Suprapubic skin (tissue), 4 donors: ENCODE data around the gene HS3ST3B1. TPM values are rescaled to one million over a fixed set of nuclear protein-coding genes. Genes with fewer than 3 reads are reported as not detected.

Experiments used
- DNase-seq, 2 donors: peaks; one replicate each; pipeline ENCODE4 v3.0.0-alpha.2; 2019; ENCODE audit warnings: low spot score in 2 of 2
- H3K27ac ChIP-seq: fragments of 200-600 bp; sonication (generic); one replicate; pipeline ENCODE4 v1.5.1; 2019
- H3K27me3 ChIP-seq: fragments of 200-600 bp; sonication (generic); one replicate; pipeline ENCODE4 v1.5.1; 2019
- H3K36me3 ChIP-seq: fragments of 200-600 bp; sonication (generic); one replicate; pipeline ENCODE4 v1.5.1; 2019
- H3K4me1 ChIP-seq: fragments of 200-600 bp; sonication (generic); one replicate; pipeline ENCODE4 v1.5.1; 2019
- H3K4me3 ChIP-seq: fragments of 200-600 bp; sonication (generic); one replicate; pipeline ENCODE4 v1.5.1; 2019; ENCODE audit warnings: mild to moderate bottlenecking
- H3K9me3 ChIP-seq: fragments of 200-600 bp; sonication (generic); one replicate; pipeline ENCODE4 v1.5.1; 2019
- EP300 ChIP-seq: sonication (generic); formaldehyde crosslinking; IDR thresholded peaks from one replicate; pipeline ENCODE4 v1.6.1; 2017; ENCODE audit warnings: antibody characterized with exemption
- POLR2A ChIP-seq, 2 donors: fragments of 450-650 bp; IDR thresholded peaks; one replicate each; pipeline ENCODE4 v1.6.1; 2017; ENCODE audit warnings: antibody characterized with exemption in 2 of 2, mild to moderate bottlenecking in 2 of 2, moderate library complexity in 2 of 2
- POLR2AphosphoS5 ChIP-seq, 3 donors: sonication (generic); formaldehyde crosslinking; IDR thresholded peaks; one replicate each; pipeline ENCODE4 v1.6.1; 2017; ENCODE audit warnings: antibody characterized with exemption in 3 of 3
- WGBS: methylation state at CpG from one replicate; pipeline ENCODE4 v1.1.5; 2018; 5-methylcytosine and 5-hydroxymethylcytosine counted together
- total RNA-seq, 4 donors: library from RNA; depleted of rRNA; stranded (reverse); fragments of >200 nt; gene quantifications; one replicate each; pipeline ENCODE4 v1.1.0, GENCODE V29; 2016
- TF ChIP-seq, protein P1 (sequence below), 2 donors: fragments of 200-600 bp in 1 of 2; fragments of 450-650 bp in 1 of 2; sonication (generic) in 1 of 2; IDR thresholded peaks; one replicate each; pipeline ENCODE4 v1.5.1; 2016 to 2019; ENCODE audit warnings: antibody characterized with exemption in 2 of 2, mild to moderate bottlenecking in 1 of 2, moderate library complexity in 1 of 2

Gene HS3ST3B1
- 10 to 100 TPM in 3 of 4 donors, 1 to 10 TPM in 1; 7.3 to 21.2 (median 14.7) TPM for total RNA-seq

DNA sequence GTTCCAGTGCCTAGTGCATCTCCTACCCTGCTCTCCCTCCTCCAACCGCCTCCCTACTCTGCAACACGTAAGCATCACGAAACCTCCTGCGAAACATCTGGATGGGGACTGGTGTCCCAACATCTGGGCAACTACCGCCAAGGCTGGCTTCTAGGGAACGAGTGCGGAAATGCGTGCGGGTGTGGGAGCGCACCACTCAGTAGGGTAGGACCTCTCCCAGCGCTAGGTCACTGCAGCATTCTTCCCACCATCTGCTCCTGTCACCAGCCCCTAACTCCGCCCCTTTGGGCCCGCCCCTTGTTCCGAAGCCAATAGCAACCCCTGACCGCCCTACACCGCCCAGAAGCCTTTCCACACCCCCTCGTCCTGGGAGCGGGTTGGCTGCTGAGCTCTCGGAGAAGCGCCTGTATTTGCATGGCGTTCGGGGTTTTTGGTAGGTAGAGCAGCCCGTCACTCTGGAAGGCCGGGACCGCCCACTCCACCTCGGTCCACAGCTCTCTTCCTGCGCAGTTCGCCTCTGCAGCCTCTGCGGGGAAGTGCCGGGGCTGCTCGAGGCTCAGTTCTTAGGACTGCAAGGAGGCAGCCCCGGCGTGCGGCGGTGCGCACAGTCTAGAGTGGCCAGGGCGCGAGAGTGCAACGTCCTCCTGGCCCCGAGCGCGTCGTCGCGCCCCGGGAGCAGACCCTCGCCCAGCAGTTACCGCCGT is at the start of gene HS3ST3B1:
Gene HS3ST3B1 (plus strand): TSS at position 507 of the 704 bp plus-strand sequence. CDS start 438 bp downstream, outside the sequence.
- Histone ChIP-seq H3K4me1 (peaks cover 74% of the 10 kb centered on the region), H3K4me3 (peak within 1 kb of the TSS; percentile 79), H3K27ac (peak within 1 kb of the TSS; percentile 69), H3K9me3 (no peaks in the 10 kb centered on the region), H3K36me3 (no peaks in the 10 kb centered on the region), H3K27me3 (peaks cover 72% of the 10 kb centered on the region)
- WGBS = 3% methylated on average over 13 of the region's 49 CpGs
- TF ChIP-seq, protein P1, sequence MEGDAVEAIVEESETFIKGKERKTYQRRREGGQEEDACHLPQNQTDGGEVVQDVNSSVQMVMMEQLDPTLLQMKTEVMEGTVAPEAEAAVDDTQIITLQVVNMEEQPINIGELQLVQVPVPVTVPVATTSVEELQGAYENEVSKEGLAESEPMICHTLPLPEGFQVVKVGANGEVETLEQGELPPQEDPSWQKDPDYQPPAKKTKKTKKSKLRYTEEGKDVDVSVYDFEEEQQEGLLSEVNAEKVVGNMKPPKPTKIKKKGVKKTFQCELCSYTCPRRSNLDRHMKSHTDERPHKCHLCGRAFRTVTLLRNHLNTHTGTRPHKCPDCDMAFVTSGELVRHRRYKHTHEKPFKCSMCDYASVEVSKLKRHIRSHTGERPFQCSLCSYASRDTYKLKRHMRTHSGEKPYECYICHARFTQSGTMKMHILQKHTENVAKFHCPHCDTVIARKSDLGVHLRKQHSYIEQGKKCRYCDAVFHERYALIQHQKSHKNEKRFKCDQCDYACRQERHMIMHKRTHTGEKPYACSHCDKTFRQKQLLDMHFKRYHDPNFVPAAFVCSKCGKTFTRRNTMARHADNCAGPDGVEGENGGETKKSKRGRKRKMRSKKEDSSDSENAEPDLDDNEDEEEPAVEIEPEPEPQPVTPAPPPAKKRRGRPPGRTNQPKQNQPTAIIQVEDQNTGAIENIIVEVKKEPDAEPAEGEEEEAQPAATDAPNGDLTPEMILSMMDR (IDR thresholded peaks at IDR 0.05) = peak in 1 of 2 donors; percentile 18
- peak in 1 of 2 donors; percentile 65 for TF ChIP-seq POLR2A (IDR thresholded peaks at IDR 0.05)
- TF ChIP-seq EP300 = no peak
- TF ChIP-seq POLR2AphosphoS5 (IDR thresholded peaks at IDR 0.05) = peak in 1 of 3 donors; percentile 7
- DNase-seq = peak; percentile 99

DNA sequence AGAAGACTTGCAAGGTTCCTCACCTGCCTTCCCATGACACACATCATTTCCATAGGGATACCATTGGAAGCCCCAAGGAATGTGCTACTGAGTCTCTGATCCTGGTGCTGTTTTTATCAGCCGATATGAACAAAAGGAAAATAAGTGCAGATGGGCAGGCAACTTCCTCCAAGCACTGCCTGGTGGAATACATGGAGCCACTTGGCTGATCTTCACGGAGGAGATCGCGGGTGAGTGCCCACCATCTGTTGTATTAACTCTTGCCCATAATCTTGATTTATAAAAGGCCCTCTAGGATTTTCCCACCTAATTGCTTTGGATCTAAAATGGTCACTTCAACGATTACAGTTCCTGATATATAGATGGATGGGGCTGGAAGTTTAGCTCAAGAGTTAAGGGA is 39.5 kb upstream of the HS3ST3B1 start:
- 92% methylated on average over 5 of the region's 5 CpGs for WGBS
- no peaks in the 10 kb centered on the region for H3K9me3 ChIP-seq
- no peak overlapping the region for H3K4me3 ChIP-seq
- no peak for TF ChIP-seq POLR2A (IDR thresholded peaks at IDR 0.05)
- no peak for TF ChIP-seq POLR2AphosphoS5 (IDR thresholded peaks at IDR 0.05)
- no peak for TF ChIP-seq EP300
- TF ChIP-seq, protein P1 (IDR thresholded peaks at IDR 0.05) = no peak
- H3K27ac ChIP-seq = no peak overlapping the region
- DNase-seq = no peak
- H3K36me3 ChIP-seq = no peaks in the 10 kb centered on the region
- H3K4me1 ChIP-seq = no peaks in the 10 kb centered on the region
- no peaks in the 10 kb centered on the region for H3K27me3 ChIP-seq

DNA sequence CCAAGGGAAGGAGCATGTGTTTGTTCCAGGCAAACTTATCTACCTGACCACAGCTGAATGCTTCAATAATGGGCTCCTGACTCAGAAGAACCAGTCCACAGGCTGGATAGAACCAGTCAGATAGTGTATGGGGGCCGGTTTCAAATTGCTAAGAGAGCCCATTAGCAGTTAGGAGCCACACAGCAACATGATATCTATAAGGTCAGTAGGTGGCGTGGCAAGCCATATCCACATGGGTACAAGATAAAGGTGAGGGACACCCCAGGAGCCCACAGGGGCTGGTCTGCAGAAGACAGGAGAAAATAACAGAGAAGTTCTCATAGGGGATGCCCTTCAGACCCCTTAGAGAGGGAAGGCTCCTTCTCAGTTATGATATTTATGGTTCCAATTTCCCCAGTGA is 32.6 kb upstream of the HS3ST3B1 start:
- TF ChIP-seq, protein P1 (IDR thresholded peaks at IDR 0.05) = no peak
- TF ChIP-seq POLR2AphosphoS5 (IDR thresholded peaks at IDR 0.05) (no peak), POLR2A (IDR thresholded peaks at IDR 0.05) (no peak), EP300 (no peak)
- no peaks in the 10 kb centered on the region for H3K9me3 ChIP-seq
- no peaks in the 10 kb centered on the region for H3K27me3 ChIP-seq
- no peak overlapping the region for H3K27ac ChIP-seq
- no peaks in the 10 kb centered on the region for H3K36me3 ChIP-seq
- WGBS = 83% methylated on average over 2 of the region's 2 CpGs
- no peak for DNase-seq
- no peak overlapping the region for H3K4me3 ChIP-seq
- H3K4me1 ChIP-seq = no peaks in the 10 kb centered on the region

DNA sequence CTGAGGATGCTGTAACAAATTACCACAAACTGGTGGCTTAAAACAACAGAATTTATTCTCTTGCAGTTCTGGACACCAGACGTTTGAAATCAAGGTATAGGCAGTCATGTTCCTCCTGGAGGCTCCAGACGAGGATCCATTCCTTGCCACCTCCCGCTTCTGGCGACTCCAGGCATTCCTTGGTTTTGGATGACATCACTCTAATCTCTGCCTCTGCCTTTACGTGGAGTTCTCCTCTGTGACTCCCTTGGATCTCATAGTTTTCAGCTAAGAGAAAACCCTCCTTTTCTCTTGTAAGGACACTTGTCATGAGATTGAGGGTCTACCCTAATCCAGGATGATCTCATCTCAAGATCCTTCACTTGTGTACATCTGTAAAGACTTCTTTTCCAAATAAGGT is 31.4 kb upstream of the HS3ST3B1 start:
- Histone ChIP-seq H3K4me1 (no peaks in the 10 kb centered on the region), H3K27ac (no peak overlapping the region), H3K9me3 (peaks cover 4% of the 10 kb centered on the region), H3K27me3 (no peaks in the 10 kb centered on the region), H3K36me3 (no peaks in the 10 kb centered on the region), H3K4me3 (no peak overlapping the region)
- 56% methylated on average over 5 of the region's 5 CpGs for WGBS
- DNase-seq = no peak
- no peak for TF ChIP-seq POLR2A (IDR thresholded peaks at IDR 0.05)
- no peak for TF ChIP-seq POLR2AphosphoS5 (IDR thresholded peaks at IDR 0.05)

DNA sequence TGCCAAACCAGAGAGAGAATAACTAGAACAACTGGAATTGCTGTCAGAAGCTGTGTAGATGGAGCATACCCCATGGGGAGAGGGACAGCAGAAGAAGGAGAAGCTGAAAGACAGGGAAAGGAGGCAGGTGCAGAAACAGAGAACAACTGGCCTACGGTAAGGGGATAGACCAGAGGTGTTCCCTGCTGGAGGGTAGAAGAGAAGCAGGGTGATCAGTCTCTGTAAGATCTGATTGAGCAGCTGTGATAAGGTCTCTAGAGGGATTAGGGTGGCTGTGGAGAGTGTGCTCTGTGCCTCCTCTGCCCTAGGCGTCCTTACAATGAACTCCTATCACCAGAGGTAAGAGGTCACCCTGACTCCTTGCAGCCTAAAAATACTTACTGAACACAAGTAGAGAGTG is 30.4 kb upstream of the HS3ST3B1 start:
- Histone ChIP-seq H3K27ac (no peak overlapping the region), H3K27me3 (no peaks in the 10 kb centered on the region), H3K4me1 (no peaks in the 10 kb centered on the region), H3K4me3 (no peak overlapping the region), H3K36me3 (no peaks in the 10 kb centered on the region), H3K9me3 (peaks cover 6% of the 10 kb centered on the region)
- WGBS = 89% methylated on average over 2 of the region's 2 CpGs
- TF ChIP-seq POLR2A (IDR thresholded peaks at IDR 0.05) (no peak), POLR2AphosphoS5 (IDR thresholded peaks at IDR 0.05) (no peak)
- TF ChIP-seq, protein P1 (IDR thresholded peaks at IDR 0.05) = no peak
- no peak for DNase-seq
